WTC11 (cell line): ENCODE measurements around the gene GABRG3.

Experiments used
- CREB1 ChIP-seq: sonication (generic); formaldehyde crosslinking; IDR thresholded peaks from 2 replicates; pipeline ENCODE4 v1.8.0; 2023; ENCODE audit warnings: mild to moderate bottlenecking, missing genetic modification reagents
- CTCF ChIP-seq: fragments of 200-600 bp; IDR thresholded peaks from 2 replicates; pipeline ENCODE4 v1.8.0; 2022; ENCODE audit warnings: antibody characterized with exemption
- IRF1 ChIP-seq: sonication (generic); formaldehyde crosslinking; IDR thresholded peaks from 2 replicates; pipeline ENCODE4 v1.8.0; 2023; ENCODE audit warnings: missing genetic modification reagents
- MAX ChIP-seq: sonication (generic); formaldehyde crosslinking; IDR thresholded peaks from 2 replicates; pipeline ENCODE4 v1.8.0; 2022; ENCODE audit warnings: mild to moderate bottlenecking, missing genetic modification reagents
- NFYB ChIP-seq: sonication (generic); formaldehyde crosslinking; conservative IDR thresholded peaks from 2 replicates; pipeline ENCODE4 v1.8.0; 2022; ENCODE audit warnings: low read depth, missing genetic modification reagents
- NR1H2 ChIP-seq: sonication (generic); formaldehyde crosslinking; IDR thresholded peaks from 2 replicates; pipeline ENCODE4 v1.9.0; 2021; ENCODE audit warnings: mild to moderate bottlenecking, moderate library complexity, missing genetic modification reagents
- USF2 ChIP-seq: sonication (generic); formaldehyde crosslinking; IDR thresholded peaks from 2 replicates; pipeline ENCODE4 v1.8.1; 2023; ENCODE audit warnings: mild to moderate bottlenecking, missing genetic modification reagents, moderate library complexity
- ZBTB43 ChIP-seq: sonication (generic); formaldehyde crosslinking; IDR thresholded peaks from 2 replicates; pipeline ENCODE4 v1.8.1; 2023; ENCODE audit warnings: mild to moderate bottlenecking, missing genetic modification reagents
- ZNF317 ChIP-seq: sonication (generic); formaldehyde crosslinking; IDR thresholded peaks from 2 replicates; pipeline ENCODE4 v1.8.1; 2023; ENCODE audit warnings: low read depth, mild to moderate bottlenecking, moderate library complexity, missing genetic modification reagents, borderline replicate concordance
- ZNF512 ChIP-seq: sonication (generic); formaldehyde crosslinking; IDR thresholded peaks from 2 replicates; pipeline ENCODE4 v1.8.1; 2022; ENCODE audit warnings: missing genetic modification reagents, borderline replicate concordance
- ZNF671 ChIP-seq: fragments of 250-450 bp; sonication (Bioruptor Pico); IDR thresholded peaks from 2 replicates; pipeline ENCODE4 v1.8.0; 2021; ENCODE audit warnings: mild to moderate bottlenecking

- TF ChIP-seq CTCF, result no peak
- TF ChIP-seq ZNF317 (CRISPR knock-in tag), result no peak
- TF ChIP-seq NFYB, result no peak
- TF ChIP-seq CREB1 (CRISPR knock-in tag), result no peak
- TF ChIP-seq NR1H2 (CRISPR knock-in tag), result no peak
- no peak for TF ChIP-seq ZBTB43
- no peak for TF ChIP-seq USF2 (CRISPR knock-in tag)
- no peak for TF ChIP-seq ZNF512
- TF ChIP-seq MAX (CRISPR knock-in tag), result no peak
- TF ChIP-seq ZNF671 (CRISPR knock-in tag), result no peak
- TF ChIP-seq IRF1 (CRISPR knock-in tag), result no peak
Measured at GRCh38 chr15:27317736-27318135, 346.8 kb downstream of the GABRG3 start.
